GM21515 (cell line): ENCODE data around the gene ACOX3.
"Not testable (repeated sequence)": the region's sequence is repeated elsewhere in the genome, so short reads cannot be mapped to it uniquely, and the experiment has no call there.

ENCODE experiments used
- ATAC-seq: cut with Tn5 transposase; IDR thresholded peaks from one replicate; pipeline ENCODE4 v1.9.1; 2021; ENCODE audit not compliant: unreplicated experiment

The ACOX3 gene

GRCh38 chr4:8440492-8441311, at the start of gene ACOX3, which contains the start of gene TRMT44:
Gene ACOX3, minus strand, starts transcription at chr4:8440723. Its CDS starts 24,202 bp downstream, at chr4:8416521.
Gene TRMT44, plus strand, starts transcription at chr4:8440777. Its CDS starts 46 bp downstream, at chr4:8440823.
- peak; percentile 80 for ATAC-seq

GRCh38 chr4:8488791-8489369, 48.4 kb upstream of the ACOX3 start:
- no peak for ATAC-seq

- ATAC-seq, result not testable (repeated sequence)
Observed at GRCh38 chr4:8486643-8487042, 46.1 kb upstream of the ACOX3 start.

- no peak for ATAC-seq
Observed at GRCh38 chr4:8480221-8480620, 39.7 kb upstream of the ACOX3 start.

- ATAC-seq, result no peak
Observed at GRCh38 chr4:8478801-8479744, 38.5 kb upstream of the ACOX3 start.

- ATAC-seq, result no peak
Observed at GRCh38 chr4:8478371-8478770, 37.8 kb upstream of the ACOX3 start.

GRCh38 chr4:8477676-8478075, 37.2 kb upstream of the ACOX3 start:
- no peak for ATAC-seq

GRCh38 chr4:8477095-8477635, 36.6 kb upstream of the ACOX3 start:
- no peak for ATAC-seq

GRCh38 chr4:8475751-8476575, 35.4 kb upstream of the ACOX3 start:
- ATAC-seq, result no peak

- ATAC-seq, result no peak
Observed at GRCh38 chr4:8474856-8475255, 34.3 kb upstream of the ACOX3 start.

GRCh38 chr4:8473920-8474590, 33.5 kb upstream of the ACOX3 start:
- ATAC-seq, result no peak

- no peak for ATAC-seq
Observed at GRCh38 chr4:8473198-8473919, 32.8 kb upstream of the ACOX3 start.

- ATAC-seq, result no peak
Observed at GRCh38 chr4:8472689-8473197, 32.2 kb upstream of the ACOX3 start.

- ATAC-seq, result no peak
Observed at GRCh38 chr4:8472158-8472688, 31.7 kb upstream of the ACOX3 start.

GRCh38 chr4:8471211-8471875, 30.8 kb upstream of the ACOX3 start:
- no peak for ATAC-seq

GRCh38 chr4:8470451-8471024, 30.0 kb upstream of the ACOX3 start:
- ATAC-seq, result no peak

GRCh38 chr4:8469550-8469949, 29.0 kb upstream of the ACOX3 start:
- ATAC-seq, result no peak
